Osteocyte (in vitro differentiated cells): ENCODE results near the gene STEAP3. TPM values are rescaled to one million over a fixed set of nuclear protein-coding genes. Genes with fewer than 3 reads are reported as not detected.
A peak's percentile ranks its signal among the peaks of the same experiment; 100 is the strongest.

Experiments used
- DNase-seq: peaks from one replicate; pipeline ENCODE4 v3.0.0; 2021; ENCODE audit warnings: mixed read lengths; ENCODE audit not compliant: unreplicated experiment; ENCODE audit errors: extremely low spot score
- H3K27ac Mint-ChIP-seq: one replicate; pipeline ENCODE4 v1.8.0; 2021; ENCODE audit warnings: mild to moderate bottlenecking, mixed read lengths; ENCODE audit not compliant: unreplicated experiment
- H3K27me3 Mint-ChIP-seq: one replicate; pipeline ENCODE4 v1.8.0; 2021; ENCODE audit warnings: mixed read lengths; ENCODE audit not compliant: unreplicated experiment
- H3K36me3 Mint-ChIP-seq: one replicate; pipeline ENCODE4 v1.8.0; 2021; ENCODE audit warnings: mixed read lengths; ENCODE audit not compliant: unreplicated experiment
- H3K4me1 Mint-ChIP-seq: one replicate; pipeline ENCODE4 v1.8.0; 2021; ENCODE audit warnings: mixed read lengths; ENCODE audit not compliant: unreplicated experiment
- H3K4me3 Mint-ChIP-seq: one replicate; pipeline ENCODE4 v1.8.0; 2021; ENCODE audit warnings: mild to moderate bottlenecking, moderate library complexity, mixed read lengths; ENCODE audit not compliant: unreplicated experiment
- H3K9me3 Mint-ChIP-seq: one replicate; pipeline ENCODE4 v1.8.0; 2021; ENCODE audit warnings: mixed read lengths; ENCODE audit not compliant: unreplicated experiment
- CTCF ChIP-seq: fragments of 200-600 bp; sonication (generic); IDR thresholded peaks from 2 replicates; pipeline ENCODE4 v1.5.0; 2021; ENCODE audit warnings: antibody characterized with exemption, mild to moderate bottlenecking, moderate library complexity
- total RNA-seq: library from RNA; stranded (reverse); gene quantifications from 2 replicates; pipeline ENCODE4 v1.2.1, GENCODE V29; 2021

The STEAP3 gene
- total RNA-seq, 1 donor from 2014 or later: 19.3 TPM

- TF ChIP-seq CTCF: no peak
- Mint-ChIP-seq H3K4me3 (no peak overlapping the region), H3K27me3 (no peaks in the 10 kb centered on the region), H3K27ac (no peak overlapping the region), H3K4me1 (peaks cover 49% of the 10 kb centered on the region), H3K36me3 (peaks cover 2% of the 10 kb centered on the region), H3K9me3 (no peaks in the 10 kb centered on the region)
- no peak for DNase-seq
Measured at GRCh38 chr2:119229716-119230115, 6.1 kb downstream of the STEAP3 start.

GRCh38 chr2:119230219-119231185, 6.9 kb downstream of the STEAP3 start:
- no peak for DNase-seq
- no peaks in the 10 kb centered on the region for H3K9me3 Mint-ChIP-seq
- no peak for TF ChIP-seq CTCF
- peak overlapping the region; percentile 24 for H3K4me3 Mint-ChIP-seq
- H3K27ac Mint-ChIP-seq: peak overlapping the region; percentile 90
- H3K27me3 Mint-ChIP-seq: no peaks in the 10 kb centered on the region
- peaks cover 2% of the 10 kb centered on the region for H3K36me3 Mint-ChIP-seq
- H3K4me1 Mint-ChIP-seq: peaks cover 49% of the 10 kb centered on the region

GRCh38 chr2:119231975-119232665, 8.5 kb downstream of the STEAP3 start:
- H3K27ac Mint-ChIP-seq: peak overlapping the region; percentile 90
- peak overlapping the region; percentile 24 for H3K4me3 Mint-ChIP-seq
- no peak for DNase-seq
- peaks cover 49% of the 10 kb centered on the region for H3K4me1 Mint-ChIP-seq
- no peaks in the 10 kb centered on the region for H3K9me3 Mint-ChIP-seq
- no peaks in the 10 kb centered on the region for H3K36me3 Mint-ChIP-seq
- no peak for TF ChIP-seq CTCF
- no peaks in the 10 kb centered on the region for H3K27me3 Mint-ChIP-seq

DNA sequence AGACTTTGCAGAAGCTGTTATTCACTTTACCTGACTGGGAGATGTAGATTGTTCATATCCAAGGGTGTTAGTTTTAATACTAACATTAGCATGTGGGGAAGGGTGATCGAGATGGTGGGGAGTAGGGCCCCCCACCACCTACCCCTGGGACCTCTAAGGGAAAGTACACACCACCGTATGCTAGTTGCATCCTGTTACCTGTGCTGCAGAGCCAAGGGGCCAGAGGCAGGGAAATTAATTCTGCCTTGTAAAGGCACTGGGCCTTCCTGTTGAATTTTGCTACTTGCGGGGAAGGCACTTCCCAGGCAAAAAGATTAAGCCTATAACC, 9.0 kb downstream of the STEAP3 start:
- peak overlapping the region; percentile 90 for H3K27ac Mint-ChIP-seq
- H3K4me1 Mint-ChIP-seq: peaks cover 49% of the 10 kb centered on the region
- no peaks in the 10 kb centered on the region for H3K27me3 Mint-ChIP-seq
- TF ChIP-seq CTCF: no peak
- DNase-seq: no peak
- H3K4me3 Mint-ChIP-seq: no peak overlapping the region
- no peaks in the 10 kb centered on the region for H3K9me3 Mint-ChIP-seq
- H3K36me3 Mint-ChIP-seq: no peaks in the 10 kb centered on the region
